OCI-LY7 (cell line): ENCODE measurements around the gene ZNF385D.

Experiments used
- CTCF ChIP-seq: fragments of 200-600 bp; sonication (generic); conservative IDR thresholded peaks from 2 replicates; pipeline ENCODE4 v1.5.1; 2014; ENCODE audit warnings: mild to moderate bottlenecking, antibody characterized with exemption, low read length, moderate library complexity, mixed read lengths
- EZH2phosphoT487 ChIP-seq: fragments of 200-600 bp; sonication (generic); IDR thresholded peaks from 2 replicates; pipeline ENCODE4 v1.6.1; 2018; ENCODE audit warnings: low read depth, borderline replicate concordance, mild to moderate bottlenecking, mixed run types, antibody characterized with exemption, low read length, moderate library complexity, mixed read lengths

GRCh38 chr3:21377071-21377769, 373.8 kb downstream of the ZNF385D start:
- TF ChIP-seq CTCF (no peak), EZH2phosphoT487 (no peak)
